ENCODE data around the gene CYP27C1. TPM values are rescaled to one million over a fixed set of nuclear protein-coding genes. Genes with fewer than 3 reads are reported as not detected.
"Not testable (repeated sequence)": the region's sequence is repeated elsewhere in the genome, so short reads cannot be mapped to it uniquely, and the experiment has no call there.

The CYP27C1 gene, protein sequence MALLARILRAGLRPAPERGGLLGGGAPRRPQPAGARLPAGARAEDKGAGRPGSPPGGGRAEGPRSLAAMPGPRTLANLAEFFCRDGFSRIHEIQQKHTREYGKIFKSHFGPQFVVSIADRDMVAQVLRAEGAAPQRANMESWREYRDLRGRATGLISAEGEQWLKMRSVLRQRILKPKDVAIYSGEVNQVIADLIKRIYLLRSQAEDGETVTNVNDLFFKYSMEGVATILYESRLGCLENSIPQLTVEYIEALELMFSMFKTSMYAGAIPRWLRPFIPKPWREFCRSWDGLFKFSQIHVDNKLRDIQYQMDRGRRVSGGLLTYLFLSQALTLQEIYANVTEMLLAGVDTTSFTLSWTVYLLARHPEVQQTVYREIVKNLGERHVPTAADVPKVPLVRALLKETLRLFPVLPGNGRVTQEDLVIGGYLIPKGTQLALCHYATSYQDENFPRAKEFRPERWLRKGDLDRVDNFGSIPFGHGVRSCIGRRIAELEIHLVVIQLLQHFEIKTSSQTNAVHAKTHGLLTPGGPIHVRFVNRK
- not detected in 2 replicates for total RNA-seq

DNA sequence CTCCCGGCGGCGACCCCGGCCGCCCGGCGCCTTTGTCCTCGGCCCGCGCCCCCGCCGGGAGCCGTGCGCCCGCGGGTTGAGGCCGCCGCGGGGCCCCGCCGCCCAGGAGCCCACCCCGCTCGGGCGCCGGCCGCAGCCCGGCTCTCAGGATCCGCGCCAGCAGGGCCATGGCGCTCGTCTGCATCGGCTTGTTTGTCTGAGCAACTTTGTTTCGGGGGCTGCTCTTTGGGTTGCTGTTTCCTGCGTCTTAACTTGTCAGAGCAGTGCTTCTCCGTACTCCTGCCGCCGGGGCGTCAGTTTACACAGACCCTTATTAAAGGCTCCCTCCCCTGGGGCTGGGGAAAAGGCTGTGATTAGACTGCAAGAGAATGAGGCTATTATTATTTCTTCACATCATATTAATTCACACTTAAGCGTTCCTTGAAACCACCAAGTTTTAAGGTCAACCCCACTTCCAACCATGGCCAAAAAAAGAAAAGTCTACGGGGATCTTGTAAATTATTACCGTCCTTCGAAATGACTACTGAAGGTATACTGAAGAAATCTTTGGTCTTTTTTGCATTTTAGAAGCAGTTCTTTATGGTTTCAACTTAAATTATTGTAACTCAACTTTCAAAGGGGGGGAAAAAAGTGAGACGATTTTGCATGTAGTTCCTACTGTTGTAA is at the start of gene CYP27C1:
CYP27C1 (minus strand) TSS at position 198 of the 666 bp plus-strand sequence; CDS start at position 169, 29 bp downstream.
- peak in 1 of 2 donors; percentile 22 for DNase-seq (ENCODE audit: low read depth in 2 of 2)

DNA sequence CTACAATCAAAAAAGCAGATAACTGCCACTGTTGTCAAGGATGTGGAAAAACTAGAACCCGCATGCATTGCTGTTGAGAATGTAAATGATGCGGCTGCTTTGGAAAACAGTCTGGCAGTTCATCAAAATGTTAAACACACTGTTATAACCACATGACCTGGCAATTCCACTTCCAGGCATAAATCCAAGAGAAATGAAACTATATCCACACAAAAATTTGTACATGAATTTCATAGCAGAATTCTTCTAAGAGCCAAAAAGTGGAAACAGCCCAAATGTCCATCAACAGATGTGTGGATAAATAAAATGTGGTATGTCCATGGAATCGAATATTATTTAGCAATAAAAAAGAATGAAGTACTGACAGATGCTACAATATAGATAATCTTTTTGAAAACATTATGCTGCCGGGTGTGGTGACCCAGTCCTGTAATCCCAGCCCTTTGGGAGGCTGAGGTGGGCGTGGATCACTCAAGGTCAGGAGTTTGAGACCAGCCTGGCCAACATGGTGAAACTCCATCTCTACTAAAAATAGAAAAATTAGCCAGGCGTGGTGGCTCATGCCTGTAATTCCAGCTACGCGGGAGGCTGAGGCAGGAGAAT is 41.8 kb upstream of the CYP27C1 start:
- peak in 1 of 2 donors; percentile 68 for DNase-seq (ENCODE audit: low read depth in 2 of 2)

DNA sequence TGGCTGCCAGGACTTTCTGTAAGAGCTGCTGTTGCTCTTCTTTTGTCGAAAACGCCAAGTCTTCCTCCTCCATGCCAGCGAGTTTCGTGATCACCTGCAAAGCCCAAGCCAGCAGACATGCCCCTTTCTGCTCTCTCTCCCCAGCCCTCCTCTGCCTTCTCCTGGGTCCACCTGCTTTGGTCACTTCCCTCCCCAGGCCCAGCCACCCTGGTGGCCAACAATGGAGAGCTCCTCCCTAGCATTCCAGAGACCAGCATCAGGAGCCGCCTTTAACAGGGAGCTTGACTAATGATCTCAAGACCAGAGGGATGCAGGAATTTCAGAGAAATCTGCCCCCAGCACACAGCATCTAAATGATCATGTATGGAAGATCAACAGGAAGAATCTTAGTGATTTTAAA is 39.3 kb upstream of the CYP27C1 start:
- DNase-seq (ENCODE audit: low read depth in 2 of 2): no peak

DNA sequence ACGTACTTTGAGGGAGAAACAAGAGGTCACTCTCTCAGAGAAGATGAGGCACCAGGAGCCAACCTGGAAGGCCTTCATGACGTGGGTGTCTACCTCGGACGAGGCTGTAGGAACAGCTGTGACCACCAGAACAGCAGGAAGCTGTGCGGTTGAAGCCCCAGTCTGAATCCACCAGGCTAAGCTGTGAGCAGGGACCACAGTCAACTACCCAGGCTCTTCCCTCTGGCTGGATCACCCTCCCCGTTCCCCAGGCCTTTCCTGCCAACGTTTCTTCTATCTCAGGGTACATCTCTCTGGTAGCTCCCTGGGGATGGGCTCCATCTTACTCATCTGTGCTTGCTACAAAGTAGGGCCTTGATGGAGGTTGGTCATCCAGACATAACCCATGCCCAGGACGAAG is 36.8 kb upstream of the CYP27C1 start:
- DNase-seq (ENCODE audit: low read depth in 2 of 2): no peak

DNA sequence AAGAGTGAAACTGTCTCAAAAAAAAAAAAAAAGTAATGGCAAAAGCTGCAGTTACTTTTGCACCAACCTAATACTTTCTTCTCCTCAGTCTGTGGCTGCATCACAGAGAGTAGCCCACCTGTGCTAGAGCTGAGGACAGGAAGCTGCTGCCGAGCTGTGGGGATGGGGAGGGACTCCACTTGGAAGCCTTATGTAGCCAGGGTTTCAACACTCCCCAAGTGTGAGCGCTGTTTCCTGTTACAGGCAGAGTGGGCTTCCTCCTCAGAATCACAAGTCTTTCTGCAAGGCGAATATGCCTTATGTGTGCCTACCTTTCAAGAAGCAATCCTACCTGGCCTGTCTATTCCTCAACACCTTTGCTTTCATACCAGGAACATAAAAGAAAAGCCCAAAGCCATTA is 36.3 kb upstream of the CYP27C1 start:
- no peak for DNase-seq (ENCODE audit: low read depth in 2 of 2)

- no peak for DNase-seq (ENCODE audit: low read depth in 2 of 2)
Measured at GRCh38 chr2:127255721-127256120, 35.6 kb upstream of the CYP27C1 start.

GRCh38 chr2:127255146-127255545 is 35.0 kb upstream of the CYP27C1 start:
- no peak for DNase-seq (ENCODE audit: low read depth in 2 of 2)

- no peak for DNase-seq (ENCODE audit: low read depth in 2 of 2)
Measured at GRCh38 chr2:127254386-127254981, 34.4 kb upstream of the CYP27C1 start.

DNA sequence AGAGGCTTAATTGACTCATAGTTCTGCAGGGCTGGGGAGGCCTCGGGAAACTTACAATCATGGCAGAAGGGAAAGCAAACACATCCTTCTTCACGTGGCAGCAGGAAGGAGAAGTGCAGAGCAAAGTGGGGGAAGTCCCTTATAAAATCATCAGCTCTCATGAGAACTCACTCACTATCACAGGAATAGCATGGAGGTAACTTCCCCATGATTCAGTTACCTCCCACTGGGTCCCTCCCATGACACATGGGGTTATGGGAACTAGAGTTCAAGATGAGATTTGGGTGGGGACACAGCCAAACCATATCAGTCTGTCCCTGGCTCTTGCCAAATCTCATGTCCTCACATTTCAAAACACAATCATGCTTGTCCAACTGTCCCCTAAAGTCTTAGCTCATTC is 21.1 kb upstream of the CYP27C1 start:
- DNase-seq (ENCODE audit: low read depth in 2 of 2): peak in 1 of 2 donors; percentile 15

DNA sequence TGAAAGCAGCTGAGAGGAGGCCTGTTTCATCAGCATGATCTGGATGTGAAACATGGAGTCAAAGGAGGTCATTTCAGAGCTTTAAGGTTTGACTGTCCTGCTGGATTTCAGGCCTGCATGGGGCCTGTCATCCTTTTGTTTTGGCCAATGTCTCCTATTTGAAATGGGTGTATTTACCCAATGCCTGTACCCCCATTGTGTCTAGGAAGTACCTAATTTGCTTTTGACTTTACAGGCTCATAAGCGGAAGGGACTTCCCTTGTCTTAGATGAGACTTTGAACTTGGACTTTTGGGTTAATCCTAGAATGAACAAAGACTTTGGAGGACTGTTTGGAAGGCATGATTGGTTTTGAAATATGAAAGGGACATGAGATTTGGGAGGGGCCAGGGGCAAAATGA is 19.3 kb upstream of the CYP27C1 start:
- no peak for DNase-seq (ENCODE audit: low read depth in 2 of 2)

DNA sequence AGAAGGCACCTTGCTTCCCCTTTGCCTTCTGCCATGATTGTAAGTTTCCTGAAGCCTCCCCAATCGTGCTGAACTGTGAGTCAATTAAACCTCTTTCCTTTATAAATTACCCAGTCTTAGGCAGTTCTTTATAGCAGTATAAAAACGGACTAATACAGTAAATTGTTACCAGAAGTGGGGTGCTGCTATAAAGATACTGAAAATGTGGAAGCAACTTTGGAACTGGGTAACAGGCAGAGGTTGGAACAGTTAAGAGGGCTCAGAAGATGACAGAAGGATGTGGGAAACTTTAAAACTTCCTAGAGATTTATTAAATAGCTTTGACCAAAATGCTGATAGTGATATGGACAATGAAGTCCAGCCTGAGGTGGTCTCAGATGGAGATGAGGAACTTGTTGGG is 17.7 kb upstream of the CYP27C1 start:
- not testable (repeated sequence) for DNase-seq (ENCODE audit: low read depth in 2 of 2)

GRCh38 chr2:127235082-127235702 is 15.1 kb upstream of the CYP27C1 start:
- DNase-seq (ENCODE audit: low read depth in 2 of 2): no peak

DNA sequence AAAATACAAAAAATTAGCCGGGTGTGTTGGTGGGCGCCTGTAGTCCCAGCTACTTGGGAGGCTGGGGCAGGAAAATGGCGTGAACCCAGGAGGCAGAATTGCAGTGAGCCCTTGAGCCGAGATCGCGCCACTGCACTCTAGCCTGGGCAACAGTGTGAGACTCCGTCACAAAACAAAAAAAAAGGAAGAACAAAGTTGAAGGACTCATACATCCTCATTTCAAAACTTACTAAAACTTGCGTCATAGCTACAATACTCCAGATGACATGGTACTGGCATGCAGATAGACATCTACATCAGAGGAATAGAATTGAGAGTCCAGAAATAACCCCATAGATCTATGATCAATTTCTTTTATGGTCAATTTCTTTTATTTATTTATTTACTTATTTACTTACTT is 13.6 kb upstream of the CYP27C1 start:
- no peak for DNase-seq (ENCODE audit: low read depth in 2 of 2)

DNA sequence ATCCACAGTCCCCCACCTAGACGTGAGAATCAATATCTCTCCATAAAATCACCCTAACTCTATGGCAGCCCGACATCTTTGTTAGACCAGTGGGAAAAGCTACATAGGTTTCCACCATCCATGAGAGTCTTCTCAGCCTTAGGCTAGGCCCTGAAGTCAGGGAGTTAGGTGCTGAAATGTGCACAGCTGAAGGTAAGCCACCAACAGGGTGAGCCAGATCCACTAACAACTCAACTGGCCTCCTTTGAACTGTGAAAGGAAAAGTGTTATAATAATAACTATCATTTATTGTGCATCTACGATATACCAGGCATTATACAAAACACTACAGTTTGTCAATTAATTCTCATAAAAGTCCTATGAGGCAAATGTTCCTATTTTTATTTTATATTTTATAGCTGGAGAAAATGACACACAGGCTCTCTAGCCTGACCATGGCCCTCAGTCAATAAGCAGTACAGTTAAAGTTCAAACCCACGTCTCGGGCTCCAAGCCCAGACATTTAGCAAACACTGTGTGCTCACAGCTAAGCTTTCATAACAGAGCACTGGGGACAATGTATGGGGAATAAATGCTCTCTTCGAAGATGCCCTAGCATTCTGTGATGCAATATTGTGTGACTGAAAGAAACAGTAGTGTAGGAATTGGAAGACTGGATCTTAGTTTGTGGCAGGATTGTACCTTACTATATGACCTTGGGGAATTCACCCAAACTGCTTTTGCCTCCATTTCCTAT is 11.2 kb upstream of the CYP27C1 start:
- no peak for DNase-seq (ENCODE audit: low read depth in 2 of 2)

DNA sequence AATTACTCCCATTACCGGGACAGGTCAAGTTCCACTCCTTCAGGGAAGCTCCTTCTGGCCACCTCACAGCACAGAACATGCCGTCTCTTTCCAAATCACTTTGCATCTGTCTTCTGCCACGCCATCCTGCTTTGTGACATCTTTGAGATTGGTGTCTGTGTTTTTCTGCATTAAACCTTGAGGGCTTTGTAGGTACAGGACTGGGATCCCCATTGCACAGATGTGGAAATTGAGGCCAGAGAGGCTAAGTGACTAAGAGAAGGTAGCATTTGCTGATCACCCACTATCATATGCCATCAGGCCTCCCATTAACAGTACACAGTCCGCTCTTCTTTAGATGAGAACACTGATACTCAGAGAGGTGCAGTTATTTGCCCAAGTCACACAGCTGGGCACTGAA is 9.5 kb upstream of the CYP27C1 start:
- no peak for DNase-seq (ENCODE audit: low read depth in 2 of 2)

- peak in 1 of 2 donors; percentile 47 for DNase-seq (ENCODE audit: low read depth in 2 of 2)
Measured at GRCh38 chr2:127228102-127228501, 8.0 kb upstream of the CYP27C1 start.

DNA sequence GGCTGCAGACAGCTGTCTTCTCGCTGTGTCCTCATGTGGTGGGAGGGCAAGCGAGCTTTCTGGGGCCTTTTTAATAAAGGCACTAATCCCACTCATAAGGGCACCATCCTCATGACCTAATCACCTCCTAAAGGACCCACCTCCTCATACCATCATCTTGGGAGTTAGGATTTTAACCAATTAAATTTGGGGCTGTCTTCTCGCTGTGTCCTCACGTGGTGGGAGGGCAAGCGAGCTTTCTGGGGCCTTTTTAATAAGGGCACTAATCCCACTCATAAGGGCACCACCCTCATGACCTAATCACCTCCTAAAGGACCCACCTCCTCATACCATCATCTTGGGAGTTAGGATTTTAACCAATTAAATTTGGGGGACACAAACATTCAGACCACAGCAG is 7.2 kb upstream of the CYP27C1 start:
- DNase-seq (ENCODE audit: low read depth in 2 of 2): not testable (repeated sequence)

GRCh38 chr2:127226520-127227263 is 6.6 kb upstream of the CYP27C1 start:
- DNase-seq (ENCODE audit: low read depth in 2 of 2): peak; percentile 16 to 96

GRCh38 chr2:127226132-127226519 is 6.0 kb upstream of the CYP27C1 start:
- no peak for DNase-seq (ENCODE audit: low read depth in 2 of 2)
